MG63 (cell line): Measurements from ENCODE around the gene ARHGEF28. TPM values are rescaled to one million over a fixed set of nuclear protein-coding genes. Genes with fewer than 3 reads are reported as not detected.

Source experiments
- DNase-seq: peaks from one replicate; pipeline ENCODE4 v3.0.0-alpha.2; 2020
- H3K27me3 ChIP-seq: fragments of 250-450 bp; sonication (Bioruptor Pico); 2 replicates; pipeline ENCODE4 v1.5.1; 2020; ENCODE audit warnings: mild to moderate bottlenecking, moderate library complexity
- H3K36me3 ChIP-seq: fragments of 250-450 bp; sonication (Bioruptor Pico); 2 replicates; pipeline ENCODE4 v1.5.1; 2020; ENCODE audit warnings: mild to moderate bottlenecking, moderate library complexity
- H3K4me3 ChIP-seq: fragments of 250-450 bp; sonication (Bioruptor Pico); 2 replicates; pipeline ENCODE4 v1.5.1; 2020; ENCODE audit warnings: mild to moderate bottlenecking, moderate library complexity
- H3K9me3 ChIP-seq: fragments of 250-450 bp; sonication (Bioruptor Pico); 2 replicates; pipeline ENCODE4 v1.5.1; 2020; ENCODE audit warnings: mild to moderate bottlenecking, moderate library complexity
- total RNA-seq: library from RNA; depleted of rRNA; stranded (reverse); fragments of >200 nt; shearing (Covaris generic); gene quantifications from 2 replicates; pipeline ENCODE4 v1.2.3, GENCODE V29; 2014; ENCODE audit warnings: low replicate concordance

The ARHGEF28 gene
- total RNA-seq, 1 experiment from 2014 or later, result 7.6 TPM

DNA sequence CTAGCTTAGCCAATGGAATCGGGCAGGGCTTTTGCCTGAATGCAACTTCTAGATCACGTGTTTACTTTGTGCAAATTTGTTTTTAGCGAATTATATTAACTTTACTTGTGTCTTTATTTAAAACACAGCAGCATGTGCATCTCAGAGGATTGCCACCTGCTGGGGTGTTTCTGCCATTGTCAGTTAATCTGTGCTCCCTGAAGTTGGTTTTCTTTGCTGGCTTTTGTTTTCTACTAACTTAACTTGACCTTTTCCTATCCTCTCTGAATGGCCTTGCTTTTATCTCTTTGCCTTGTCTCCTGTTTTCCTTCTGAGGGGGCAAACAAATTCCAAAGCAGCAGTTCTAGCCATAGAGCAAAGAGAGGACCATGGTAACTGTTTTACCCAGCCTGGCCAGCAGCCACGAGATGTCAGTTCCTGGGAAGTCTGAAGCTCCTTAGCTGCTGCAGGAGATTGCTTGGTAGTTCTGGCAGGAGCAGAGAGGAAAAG, 67.6 kb downstream of the ARHGEF28 start:
- no peaks in the 10 kb centered on the region for H3K27me3 ChIP-seq
- DNase-seq, result peak; percentile 42

DNA sequence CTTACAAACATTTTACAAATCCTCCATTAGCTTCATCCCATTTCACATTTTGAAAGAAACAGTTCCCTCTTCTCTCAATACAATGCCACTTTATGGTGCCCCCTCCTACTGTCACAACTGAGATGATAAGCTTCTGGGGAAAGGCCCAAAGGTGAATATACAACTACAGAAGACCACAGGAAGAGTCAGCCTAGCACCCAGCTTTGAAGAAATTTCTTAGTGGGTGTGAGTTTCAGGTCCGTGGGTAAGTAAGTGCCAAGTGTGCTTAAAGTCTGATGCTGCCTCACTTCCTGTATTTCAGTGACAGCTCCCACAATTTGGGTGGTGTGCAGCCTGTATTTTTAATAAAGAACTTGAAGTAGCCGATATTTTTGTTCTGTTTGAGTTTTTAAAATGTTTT, 68.1 kb downstream of the ARHGEF28 start:
- peaks cover 19% of the 10 kb centered on the region for H3K36me3 ChIP-seq
- no peak overlapping the region for H3K4me3 ChIP-seq
- no peak for DNase-seq
- H3K9me3 ChIP-seq, result no peaks in the 10 kb centered on the region; the same call in 1 of the 2 replicates
- no peaks in the 10 kb centered on the region for H3K27me3 ChIP-seq

More for the DNA sequence above, 67.6 kb downstream of the ARHGEF28 start:
- Histone ChIP-seq H3K36me3 (peaks cover 19% of the 10 kb centered on the region), H3K4me3 (no peak overlapping the region), H3K9me3 (no peaks in the 10 kb centered on the region; the same call in 1 of the 2 replicates)

GRCh38 chr5:73698011-73698410, 72.0 kb downstream of the ARHGEF28 start:
- H3K36me3 ChIP-seq, result peaks cover 19% of the 10 kb centered on the region
- H3K4me3 ChIP-seq, result no peak overlapping the region
- no peaks in the 10 kb centered on the region for H3K27me3 ChIP-seq
- H3K9me3 ChIP-seq, result no peaks in the 10 kb centered on the region; the same call in 1 of the 2 replicates
- DNase-seq, result no peak

GRCh38 chr5:73701566-73701965, 75.6 kb downstream of the ARHGEF28 start:
- Histone ChIP-seq H3K36me3 (peaks cover 16% of the 10 kb centered on the region), H3K27me3 (no peaks in the 10 kb centered on the region), H3K9me3 (no peaks in the 10 kb centered on the region; the same call in 1 of the 2 replicates), H3K4me3 (no peak overlapping the region)
- no peak for DNase-seq

GRCh38 chr5:73702534-73702933, 76.5 kb downstream of the ARHGEF28 start:
- DNase-seq, result no peak
- Histone ChIP-seq H3K9me3 (no peaks in the 10 kb centered on the region), H3K36me3 (peaks cover 11% of the 10 kb centered on the region)

DNA sequence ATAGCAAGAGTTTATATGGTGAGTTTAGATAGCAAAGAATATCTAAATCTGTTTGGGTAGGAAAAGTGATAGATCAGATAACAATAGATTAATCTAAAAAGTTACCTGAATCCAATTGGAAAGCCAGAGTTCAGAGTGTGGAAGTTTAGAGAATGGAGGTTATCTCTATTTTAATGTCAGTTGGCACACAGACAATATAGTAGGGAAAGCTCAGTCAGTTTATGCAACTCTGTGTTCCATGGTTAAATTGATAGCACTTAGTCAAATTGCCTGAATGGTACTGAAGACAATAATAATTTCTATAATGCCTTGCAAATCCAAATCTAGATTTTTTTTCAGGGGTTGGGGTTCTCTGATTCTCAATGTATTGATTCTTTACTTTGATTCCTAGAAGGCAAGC, 77.0 kb downstream of the ARHGEF28 start:
- H3K36me3 ChIP-seq, result peaks cover 8% of the 10 kb centered on the region
- no peaks in the 10 kb centered on the region for H3K27me3 ChIP-seq
- H3K4me3 ChIP-seq, result no peak overlapping the region
- no peak for DNase-seq
- no peaks in the 10 kb centered on the region for H3K9me3 ChIP-seq

More at GRCh38 chr5:73702534-73702933, 76.5 kb downstream of the ARHGEF28 start:
- Histone ChIP-seq H3K4me3 (no peak overlapping the region), H3K27me3 (no peaks in the 10 kb centered on the region)

- no peak for DNase-seq
- Histone ChIP-seq H3K9me3 (peaks cover 11% of the 10 kb centered on the region), H3K36me3 (peaks cover 26% of the 10 kb centered on the region), H3K4me3 (no peak overlapping the region), H3K27me3 (no peaks in the 10 kb centered on the region)
Measured at GRCh38 chr5:73705364-73705763, 79.4 kb downstream of the ARHGEF28 start.

DNA sequence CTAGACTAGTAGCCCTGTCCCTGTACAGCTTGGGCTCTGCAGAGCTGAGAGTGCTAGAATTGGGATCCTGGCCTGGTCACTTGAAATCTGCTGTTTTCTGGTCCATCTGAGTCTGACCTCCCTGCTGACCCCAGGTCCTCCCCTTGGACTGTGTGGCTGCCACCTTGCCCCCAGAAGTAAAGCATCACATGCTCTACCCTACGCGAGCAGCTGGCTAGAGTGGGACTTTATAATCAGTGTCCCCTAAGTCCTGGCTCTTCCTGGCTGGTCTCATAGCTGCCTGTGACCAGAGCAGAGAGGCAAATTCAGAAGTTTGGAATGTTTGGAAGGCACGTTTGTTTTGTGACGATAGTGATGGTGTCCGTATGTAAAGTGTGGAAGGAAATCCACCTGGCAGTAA, 81.0 kb downstream of the ARHGEF28 start:
- Histone ChIP-seq H3K4me3 (no peak overlapping the region), H3K9me3 (peaks cover 11% of the 10 kb centered on the region), H3K27me3 (no peaks in the 10 kb centered on the region), H3K36me3 (peaks cover 27% of the 10 kb centered on the region)
- DNase-seq, result no peak

- H3K4me3 ChIP-seq, result no peak overlapping the region
- H3K9me3 ChIP-seq, result peaks cover 11% of the 10 kb centered on the region
- peaks cover 26% of the 10 kb centered on the region for H3K36me3 ChIP-seq
- DNase-seq, result peak; percentile 41
- no peaks in the 10 kb centered on the region for H3K27me3 ChIP-seq
Measured at GRCh38 chr5:73709536-73710129, 83.6 kb downstream of the ARHGEF28 start.

GRCh38 chr5:73716284-73716808, 90.3 kb downstream of the ARHGEF28 start:
- H3K4me3 ChIP-seq, result no peak overlapping the region
- H3K9me3 ChIP-seq, result no peaks in the 10 kb centered on the region
- DNase-seq, result no peak
- no peaks in the 10 kb centered on the region for H3K36me3 ChIP-seq
- no peaks in the 10 kb centered on the region for H3K27me3 ChIP-seq

DNA sequence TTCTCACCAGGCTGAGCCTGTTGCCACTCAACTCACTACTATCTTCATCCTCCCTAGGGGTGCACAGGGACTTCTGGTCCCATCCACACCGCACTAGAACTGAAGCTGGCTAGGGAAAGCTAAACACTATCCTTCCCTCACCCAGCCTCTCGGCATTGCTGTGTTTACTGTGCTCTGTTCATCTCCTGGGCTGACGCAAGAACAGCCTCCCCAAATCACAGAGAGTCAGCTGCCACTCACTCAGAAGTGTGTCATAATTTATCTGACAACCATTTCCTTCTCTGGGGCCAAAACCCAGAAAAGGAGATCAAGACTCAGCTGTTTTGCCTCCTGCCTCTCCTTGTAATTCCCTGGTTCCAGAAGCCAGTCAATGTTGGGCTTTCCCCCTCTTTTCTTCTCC, 92.8 kb downstream of the ARHGEF28 start:
- H3K4me3 ChIP-seq, result no peak overlapping the region
- DNase-seq, result no peak
- H3K27me3 ChIP-seq, result no peaks in the 10 kb centered on the region
- H3K36me3 ChIP-seq, result no peaks in the 10 kb centered on the region
- no peaks in the 10 kb centered on the region for H3K9me3 ChIP-seq

GRCh38 chr5:73719632-73720031, 93.6 kb downstream of the ARHGEF28 start:
- Histone ChIP-seq H3K9me3 (no peaks in the 10 kb centered on the region), H3K4me3 (no peak overlapping the region), H3K27me3 (no peaks in the 10 kb centered on the region), H3K36me3 (no peaks in the 10 kb centered on the region)
- DNase-seq, result no peak

- no peak for DNase-seq
- Histone ChIP-seq H3K27me3 (no peaks in the 10 kb centered on the region), H3K9me3 (no peaks in the 10 kb centered on the region), H3K4me3 (no peak overlapping the region), H3K36me3 (no peaks in the 10 kb centered on the region)
Measured at GRCh38 chr5:73722231-73722630, 96.2 kb downstream of the ARHGEF28 start.

DNA sequence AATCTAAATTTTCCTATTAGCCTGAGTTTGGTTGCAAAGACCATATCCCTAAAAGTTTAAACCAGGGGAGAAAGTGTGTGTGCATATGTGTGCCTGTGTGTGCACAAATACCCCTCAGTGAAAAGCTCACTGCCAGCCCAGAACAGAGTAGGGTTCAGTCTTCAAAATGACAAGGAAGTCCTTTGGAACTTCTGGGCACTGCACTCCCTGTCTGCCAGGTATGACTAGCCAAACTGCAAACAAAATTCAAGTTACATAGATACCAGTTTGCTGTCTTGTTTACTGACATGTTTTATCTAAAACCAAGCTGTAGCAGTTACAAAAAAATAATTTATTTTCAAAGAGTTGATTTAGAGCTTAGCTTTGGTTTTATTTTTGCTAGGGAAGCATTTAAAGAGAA, 100.1 kb downstream of the ARHGEF28 start:
- H3K4me3 ChIP-seq, result no peak overlapping the region
- H3K36me3 ChIP-seq, result no peaks in the 10 kb centered on the region
- DNase-seq, result no peak
- H3K27me3 ChIP-seq, result no peaks in the 10 kb centered on the region
- H3K9me3 ChIP-seq, result no peaks in the 10 kb centered on the region

DNA sequence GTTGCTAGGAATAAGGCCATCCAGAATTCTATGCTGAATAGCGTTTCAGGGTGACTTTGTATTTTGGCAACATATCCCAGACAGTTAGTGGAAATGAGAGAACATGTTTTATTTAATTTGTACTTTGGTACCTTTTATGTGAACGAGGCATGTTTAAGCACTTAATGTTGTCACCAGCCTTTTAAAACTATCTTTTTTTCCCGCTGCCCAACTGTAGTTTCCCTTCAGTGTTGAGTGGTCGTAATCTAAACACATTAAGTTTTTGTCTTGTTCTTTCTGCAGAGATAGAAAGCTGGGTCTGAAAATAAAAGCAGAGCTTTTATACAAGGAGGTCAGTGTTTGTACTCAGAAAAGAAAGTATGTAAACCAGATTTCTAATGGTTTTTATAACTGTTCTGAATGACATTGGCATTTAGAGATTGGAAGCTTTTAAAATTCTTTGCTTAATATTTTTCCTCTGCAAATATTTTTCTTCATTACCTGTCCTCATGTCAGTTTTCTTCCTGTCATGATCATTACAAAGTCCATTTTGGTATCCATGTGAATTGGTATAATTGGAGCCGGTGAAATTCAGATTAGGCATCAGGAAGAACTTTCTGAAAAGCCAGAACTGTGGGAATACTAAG, 100.7 kb downstream of the ARHGEF28 start:
- Histone ChIP-seq H3K27me3 (no peaks in the 10 kb centered on the region), H3K36me3 (no peaks in the 10 kb centered on the region), H3K9me3 (no peaks in the 10 kb centered on the region), H3K4me3 (no peak overlapping the region)
- DNase-seq, result no peak

- Histone ChIP-seq H3K36me3 (no peaks in the 10 kb centered on the region), H3K9me3 (no peaks in the 10 kb centered on the region), H3K27me3 (no peaks in the 10 kb centered on the region), H3K4me3 (no peak overlapping the region)
- DNase-seq, result no peak
Measured at GRCh38 chr5:73727470-73727869, 101.5 kb downstream of the ARHGEF28 start.

DNA sequence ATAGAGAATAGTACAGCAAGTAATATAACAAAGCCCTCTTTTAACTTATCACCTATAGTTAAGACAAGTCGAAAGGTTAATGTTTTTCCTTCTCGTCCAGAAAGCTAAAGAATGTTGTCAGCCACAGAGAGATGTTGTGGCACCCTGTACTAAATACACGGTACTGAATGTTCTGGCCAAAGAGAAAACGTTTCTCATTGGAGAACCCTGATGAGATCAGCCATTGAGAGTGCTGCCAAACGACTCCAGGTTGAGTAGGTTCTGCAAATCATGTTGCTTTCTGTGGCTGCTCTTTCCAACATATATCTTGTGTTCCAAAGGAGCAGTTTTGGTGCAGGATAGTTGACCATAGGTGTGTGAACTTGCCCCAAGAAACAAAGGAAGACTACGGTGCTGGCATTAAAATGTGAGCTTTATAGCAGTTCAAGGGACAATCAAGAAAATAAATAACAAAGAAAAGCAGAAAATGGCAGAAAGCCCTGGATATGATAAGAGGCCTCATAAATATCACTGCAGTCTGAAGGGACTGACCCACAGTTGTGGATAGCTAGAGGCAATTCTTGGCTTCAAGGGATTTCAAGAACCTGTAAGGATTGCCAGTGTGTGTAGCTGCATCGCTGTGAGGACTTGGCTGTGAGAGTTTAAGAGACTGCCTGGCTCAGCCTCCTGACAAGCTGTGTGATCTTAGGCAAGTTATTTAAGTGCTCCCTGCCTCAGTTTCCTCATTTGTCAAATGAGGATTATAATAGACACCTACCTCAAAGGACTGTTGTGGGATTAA, 102.7 kb downstream of the ARHGEF28 start:
- H3K36me3 ChIP-seq, result no peaks in the 10 kb centered on the region
- no peaks in the 10 kb centered on the region for H3K27me3 ChIP-seq
- DNase-seq, result no peak
- no peak overlapping the region for H3K4me3 ChIP-seq
- H3K9me3 ChIP-seq, result no peaks in the 10 kb centered on the region
